Activated CD8-positive, alpha-beta T cell treated with anti-CD3 and anti-CD28 coated beads for 36 hours (primary cell): ENCODE measurements around the gene SOX8. TPM values are rescaled to one million over a fixed set of nuclear protein-coding genes. Genes with fewer than 3 reads are reported as not detected.

Experiments
- ATAC-seq: fragments of 200-7000 bp; cut with Tn5 transposase; one replicate; pipeline ENCODE4 v1.10.0; 2021; ENCODE audit warnings: mild to moderate bottlenecking, moderate library complexity
- CTCF ChIA-PET: fragments of 350-600 bp; sonication (Branson Sonifier 250); formaldehyde crosslinking; loops from one replicate; lab custom pipeline; 2021; ENCODE audit warnings: antibody characterized with exemption; lab: Charles Lee
- POLR2A ChIA-PET: fragments of 350-600 bp; sonication (Branson Sonifier 250); formaldehyde crosslinking; loops from one replicate; lab custom pipeline; 2021; ENCODE audit warnings: antibody characterized with exemption; lab: Charles Lee
- DNase-seq: peaks from one replicate; pipeline ENCODE4 v3.0.0-alpha.2; 2020
- H3K27ac Mint-ChIP-seq: one replicate; pipeline ENCODE4 v1.8.0; 2021; ENCODE audit warnings: mild to moderate bottlenecking, mixed read lengths
- H3K27me3 Mint-ChIP-seq: one replicate; pipeline ENCODE4 v1.8.0; 2021; ENCODE audit warnings: mixed read lengths
- H3K36me3 Mint-ChIP-seq: one replicate; pipeline ENCODE4 v1.8.0; 2021; ENCODE audit warnings: low read depth, mixed read lengths
- H3K4me1 Mint-ChIP-seq: one replicate; pipeline ENCODE4 v1.8.0; 2021; ENCODE audit warnings: low read depth, mixed read lengths
- H3K4me3 Mint-ChIP-seq: one replicate; pipeline ENCODE4 v1.8.0; 2021; ENCODE audit warnings: mild to moderate bottlenecking, moderate library complexity, mixed read lengths
- H3K9me3 Mint-ChIP-seq: one replicate; pipeline ENCODE4 v1.8.0; 2021; ENCODE audit warnings: mixed read lengths
- intact Hi-C: fragments of 100-400 bp; cut with micrococcal nuclease; formaldehyde crosslinking; loops from one replicate; pipeline ENCODE4 v1.10.0; 2022
- total RNA-seq, 2 experiments: library from RNA; stranded (reverse); gene quantifications; one replicate each; pipeline ENCODE4 v1.2.3, GENCODE V29; 2021
- TF ChIP-seq, protein P1 (sequence below): fragments of 200-600 bp; IDR thresholded peaks from one replicate; pipeline ENCODE4 v1.8.0; 2022; ENCODE audit warnings: antibody characterized with exemption, mild to moderate bottlenecking

Gene SOX8
- total RNA-seq, 2 experiments from 2014 or later: 1.6 to 2.1 TPM

DNA sequence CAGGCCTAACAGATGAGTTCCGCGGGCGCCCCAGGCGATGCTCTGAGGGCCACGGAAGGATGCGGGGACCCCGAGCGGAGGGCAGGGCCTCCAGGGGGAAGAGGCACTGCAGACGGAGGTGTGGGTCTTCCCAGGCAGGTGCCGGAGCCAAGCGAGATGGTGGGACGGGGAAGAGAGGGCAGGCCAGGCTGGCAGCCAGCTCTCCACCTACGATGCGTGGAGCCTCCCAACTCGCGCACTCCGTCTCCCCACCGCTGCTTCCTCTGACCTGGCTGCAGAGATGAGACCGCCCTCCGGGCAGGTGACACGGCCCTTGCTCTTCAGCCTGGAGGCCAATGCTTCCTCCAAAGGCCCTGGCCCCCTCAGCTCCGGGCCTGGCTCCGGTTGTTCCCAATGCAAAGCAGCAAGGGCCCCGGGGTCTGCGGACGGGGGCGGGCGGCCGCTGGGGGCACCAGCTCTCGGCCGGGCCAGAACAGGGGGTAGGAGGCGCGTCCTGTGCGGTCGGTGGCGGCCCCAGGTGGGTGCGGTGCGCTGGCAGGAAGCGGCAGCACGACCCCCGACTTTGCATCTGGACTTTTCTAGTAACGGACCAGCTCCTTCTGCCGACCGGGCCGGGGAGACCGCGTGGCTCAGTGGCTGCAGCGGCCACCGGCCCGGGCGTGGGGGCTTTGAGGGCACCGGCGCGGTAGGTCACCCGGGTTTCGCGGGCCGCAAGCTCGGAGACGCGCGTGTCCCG is 1.5 kb upstream of the SOX8 start:
- H3K36me3 Mint-ChIP-seq: no peaks in the 10 kb centered on the region
- peaks cover 10% of the 10 kb centered on the region for H3K4me1 Mint-ChIP-seq
- no peak overlapping the region for H3K27ac Mint-ChIP-seq
- DNase-seq (no peak), ATAC-seq (no peak)
- ChIA-PET CTCF (interaction anchor here (1.2 to 1.9 kb wide), 3 partner anchors 9 to 16 kb away, joined by 4 to 6 read pairs (median 5); partner anchors contain the start of gene LMF1), POLR2A (interaction anchor here (4.7 kb wide), 1 partner anchor 9 kb away, joined by 30 read pairs; the partner anchor contains the start of gene LMF1)
- TF ChIP-seq, protein P1, sequence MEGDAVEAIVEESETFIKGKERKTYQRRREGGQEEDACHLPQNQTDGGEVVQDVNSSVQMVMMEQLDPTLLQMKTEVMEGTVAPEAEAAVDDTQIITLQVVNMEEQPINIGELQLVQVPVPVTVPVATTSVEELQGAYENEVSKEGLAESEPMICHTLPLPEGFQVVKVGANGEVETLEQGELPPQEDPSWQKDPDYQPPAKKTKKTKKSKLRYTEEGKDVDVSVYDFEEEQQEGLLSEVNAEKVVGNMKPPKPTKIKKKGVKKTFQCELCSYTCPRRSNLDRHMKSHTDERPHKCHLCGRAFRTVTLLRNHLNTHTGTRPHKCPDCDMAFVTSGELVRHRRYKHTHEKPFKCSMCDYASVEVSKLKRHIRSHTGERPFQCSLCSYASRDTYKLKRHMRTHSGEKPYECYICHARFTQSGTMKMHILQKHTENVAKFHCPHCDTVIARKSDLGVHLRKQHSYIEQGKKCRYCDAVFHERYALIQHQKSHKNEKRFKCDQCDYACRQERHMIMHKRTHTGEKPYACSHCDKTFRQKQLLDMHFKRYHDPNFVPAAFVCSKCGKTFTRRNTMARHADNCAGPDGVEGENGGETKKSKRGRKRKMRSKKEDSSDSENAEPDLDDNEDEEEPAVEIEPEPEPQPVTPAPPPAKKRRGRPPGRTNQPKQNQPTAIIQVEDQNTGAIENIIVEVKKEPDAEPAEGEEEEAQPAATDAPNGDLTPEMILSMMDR: no peak
- peak overlapping the region; percentile 7 for H3K4me3 Mint-ChIP-seq
- H3K27me3 Mint-ChIP-seq: peaks cover 5% of the 10 kb centered on the region
- H3K9me3 Mint-ChIP-seq: no peaks in the 10 kb centered on the region
- intact Hi-C loops: no loop called here

DNA sequence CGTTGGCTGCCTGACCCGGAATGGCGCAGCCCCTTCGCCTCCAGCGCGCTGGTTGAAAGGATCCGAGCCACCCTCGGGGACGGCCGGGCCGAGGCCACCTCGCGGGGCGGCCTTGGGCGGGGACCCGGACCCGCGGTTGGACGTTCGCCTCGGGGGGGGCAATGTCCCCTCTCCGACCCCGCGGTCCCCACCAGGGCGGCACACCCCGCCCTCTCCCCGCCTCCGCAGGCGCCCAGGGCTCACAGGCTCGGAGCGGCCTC is 1.0 kb upstream of the SOX8 start:
- intact Hi-C loops: no loop called here
- Mint-ChIP-seq H3K27ac (no peak overlapping the region), H3K4me3 (no peak overlapping the region), H3K36me3 (no peaks in the 10 kb centered on the region), H3K9me3 (no peaks in the 10 kb centered on the region), H3K4me1 (peaks cover 10% of the 10 kb centered on the region), H3K27me3 (peaks cover 5% of the 10 kb centered on the region)
- ChIA-PET POLR2A (interaction anchor here (1.9 to 4.7 kb wide), 2 partner anchors 10 to 22 kb away, joined by 5 to 30 read pairs; partner anchors contain the start of gene LMF1), CTCF (interaction anchor here (1.2 to 1.9 kb wide), 3 partner anchors 9 to 16 kb away, joined by 4 to 6 read pairs (median 5); partner anchors contain the start of gene LMF1)
- no peak for ATAC-seq
- DNase-seq: no peak
- TF ChIP-seq, protein P1: no peak

DNA sequence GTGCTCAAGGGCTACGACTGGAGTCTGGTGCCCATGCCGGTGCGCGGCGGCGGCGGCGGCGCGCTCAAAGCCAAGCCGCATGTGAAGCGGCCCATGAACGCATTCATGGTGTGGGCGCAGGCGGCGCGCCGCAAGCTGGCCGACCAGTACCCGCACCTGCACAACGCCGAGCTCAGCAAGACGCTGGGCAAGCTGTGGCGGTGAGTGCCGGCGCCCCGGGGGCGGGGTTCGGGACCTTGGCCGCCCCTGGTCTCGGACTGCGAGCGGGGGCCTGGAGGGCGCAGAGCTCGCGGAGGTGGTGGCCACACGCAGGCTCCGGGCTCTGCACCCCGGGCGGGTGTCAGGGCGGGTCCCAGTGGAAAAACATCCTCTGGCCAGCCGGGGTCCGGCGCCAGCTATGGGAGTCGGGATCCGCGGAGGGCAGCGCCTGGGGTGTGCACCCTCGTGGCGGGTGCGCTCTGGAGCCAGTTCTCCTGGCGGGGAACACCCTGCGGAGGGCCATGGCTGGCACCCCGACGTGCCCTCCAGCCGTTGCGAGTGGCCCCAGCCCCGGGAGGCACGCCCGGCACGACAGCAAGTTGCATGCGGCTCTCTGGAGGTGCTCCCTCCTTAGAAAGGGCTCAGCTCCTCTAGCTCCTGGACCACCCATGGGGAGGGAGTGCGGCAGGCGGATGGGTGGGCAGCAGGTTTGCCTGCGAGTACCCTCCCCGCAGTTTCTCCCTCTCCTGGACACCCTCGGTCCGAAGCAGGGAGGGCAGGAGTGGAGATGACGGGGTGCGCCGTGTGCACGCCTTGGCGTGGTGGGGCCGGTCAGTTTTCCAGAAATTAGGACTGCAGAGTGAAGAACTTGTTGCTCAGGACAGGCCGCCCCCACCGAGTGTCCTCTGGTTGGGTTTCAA is 824 bp downstream of the SOX8 start:
- DNase-seq (peak; percentile 26), ATAC-seq (no peak)

DNA sequence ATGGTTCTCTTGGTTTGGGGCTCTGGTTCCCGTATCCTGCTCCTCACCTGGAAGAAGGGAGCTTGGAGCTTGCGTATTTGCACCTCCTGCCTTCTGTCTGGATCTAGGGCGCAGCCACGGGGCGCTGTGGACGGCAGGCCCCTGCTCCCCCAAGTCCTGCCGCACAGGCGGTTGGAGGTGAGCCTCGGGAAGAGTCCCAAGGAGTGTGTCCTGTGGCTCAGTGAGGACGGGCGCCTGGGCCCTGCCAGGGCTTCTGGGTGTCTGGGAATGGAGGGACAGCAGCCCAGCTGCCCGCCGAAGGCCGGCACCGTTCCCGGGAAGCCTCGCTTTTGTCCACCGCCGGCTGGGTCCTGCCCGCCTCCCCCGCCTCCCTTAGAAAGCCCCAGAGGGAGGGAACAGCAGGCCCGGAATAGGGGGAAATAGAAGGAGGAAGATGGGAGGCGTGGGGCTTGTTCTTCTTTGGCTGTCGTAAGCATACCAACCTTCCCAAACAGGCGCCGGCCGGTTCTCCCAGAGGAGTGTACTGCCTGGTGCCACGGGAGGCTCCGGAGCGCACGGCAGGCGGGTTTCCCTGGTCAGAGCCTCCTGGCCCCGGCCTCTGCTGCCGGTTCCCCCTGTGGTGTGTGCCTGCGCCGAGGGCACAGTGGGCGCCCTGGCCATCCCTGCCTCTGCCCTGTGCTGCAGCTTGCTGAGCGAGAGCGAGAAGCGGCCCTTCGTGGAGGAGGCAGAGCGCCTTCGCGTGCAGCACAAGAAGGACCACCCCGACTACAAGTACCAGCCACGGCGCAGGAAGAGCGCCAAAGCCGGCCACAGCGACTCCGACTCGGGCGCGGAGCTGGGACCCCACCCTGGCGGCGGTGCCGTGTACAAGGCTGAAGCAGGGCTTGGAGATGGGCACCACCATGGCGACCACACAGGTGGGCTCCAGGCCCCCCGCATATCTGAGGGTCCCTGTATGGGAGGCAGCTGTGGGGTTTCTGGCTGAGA is 1.8 kb downstream of the SOX8 start:
- ChIA-PET POLR2A (interaction anchor here (0.6 to 4.7 kb wide), 4 partner anchors 12 to 263 kb away, joined by 3 to 30 read pairs (median 4); partner anchors contain the start of gene LMF1), CTCF (interaction anchor here (1.0 to 1.3 kb wide), 2 partner anchors 11 to 12 kb away, joined by 3 read pairs; no protein-coding TSS in a partner anchor)
- H3K4me1 Mint-ChIP-seq: peaks cover 3% of the 10 kb centered on the region
- intact Hi-C loops: no loop called here
- H3K4me3 Mint-ChIP-seq: peak overlapping the region; percentile 41
- DNase-seq (no peak), ATAC-seq (no peak)
- H3K9me3 Mint-ChIP-seq: no peaks in the 10 kb centered on the region
- TF ChIP-seq, protein P1: no peak
- peaks cover 5% of the 10 kb centered on the region for H3K27me3 Mint-ChIP-seq
- H3K27ac Mint-ChIP-seq: no peak overlapping the region
- no peaks in the 10 kb centered on the region for H3K36me3 Mint-ChIP-seq

More for the DNA sequence above, 824 bp downstream of the SOX8 start:
- peaks cover 9% of the 10 kb centered on the region for H3K4me1 Mint-ChIP-seq
- POLR2A ChIA-PET: interaction anchor here (1.1 to 4.7 kb wide), 6 partner anchors 11 to 22 kb away, joined by 3 to 30 read pairs (median 5); partner anchors contain the start of gene LMF1
- CTCF ChIA-PET: no interaction called here
- TF ChIP-seq, protein P1: no peak
- intact Hi-C loops: no loop called here
- no peak overlapping the region for H3K27ac Mint-ChIP-seq
- H3K36me3 Mint-ChIP-seq: no peaks in the 10 kb centered on the region
- peak overlapping the region; percentile 41 for H3K4me3 Mint-ChIP-seq
- no peaks in the 10 kb centered on the region for H3K9me3 Mint-ChIP-seq
- peaks cover 5% of the 10 kb centered on the region for H3K27me3 Mint-ChIP-seq
